WTC11 (cell line): ENCODE measurements around the gene CCDC28B. TPM values are rescaled to one million over a fixed set of nuclear protein-coding genes. Genes with fewer than 3 reads are reported as not detected.

Experiments
- ATAC-seq: fragments of 200-7000 bp; cut with Tn5 transposase; 2 replicates; pipeline ENCODE4 v1.10.0; 2021; ENCODE audit warnings: mild to moderate bottlenecking, moderate library complexity
- CTCF ChIA-PET: fragments of 300-600 bp; sonication (Branson Sonifier 250); formaldehyde crosslinking; loops from one replicate; lab custom pipeline; 2021; ENCODE audit warnings: antibody characterized with exemption; lab: Charles Lee
- POLR2A ChIA-PET: fragments of 350-600 bp; sonication (Branson Sonifier 250); formaldehyde crosslinking; loops from one replicate; lab custom pipeline; 2021; ENCODE audit warnings: antibody characterized with exemption; lab: Charles Lee
- DNase-seq: peaks from one replicate; pipeline ENCODE4 v3.0.0; 2021; ENCODE audit warnings: low spot score
- H3K27ac Mint-ChIP-seq: 2 replicates; pipeline ENCODE4 v1.8.0; 2021; ENCODE audit warnings: mixed read lengths
- H3K27me3 Mint-ChIP-seq: 2 replicates; pipeline ENCODE4 v1.8.0; 2021; ENCODE audit warnings: low read depth, mild to moderate bottlenecking, moderate library complexity, mixed read lengths
- H3K36me3 Mint-ChIP-seq: 2 replicates; pipeline ENCODE4 v1.8.0; 2021; ENCODE audit warnings: mixed read lengths
- H3K4me1 Mint-ChIP-seq: 2 replicates; pipeline ENCODE4 v1.8.0; 2022; ENCODE audit warnings: mixed read lengths
- H3K4me3 Mint-ChIP-seq: 2 replicates; pipeline ENCODE4 v1.8.0; 2021; ENCODE audit warnings: mild to moderate bottlenecking, moderate library complexity, mixed read lengths
- H3K9me3 Mint-ChIP-seq: 2 replicates; pipeline ENCODE4 v1.8.0; 2021; ENCODE audit warnings: mixed read lengths
- ARID4B ChIP-seq: sonication (generic); formaldehyde crosslinking; IDR thresholded peaks from 2 replicates; pipeline ENCODE4 v1.8.0; 2023; ENCODE audit warnings: missing genetic modification reagents, mild to moderate bottlenecking, borderline replicate concordance
- ATF1 ChIP-seq: sonication (generic); formaldehyde crosslinking; IDR thresholded peaks from 2 replicates; pipeline ENCODE4 v1.8.1; 2023; ENCODE audit warnings: mild to moderate bottlenecking, moderate library complexity, missing genetic modification reagents
- CDX4 ChIP-seq: fragments of 250-450 bp; sonication (Bioruptor Pico); IDR thresholded peaks from 2 replicates; pipeline ENCODE4 v1.9.0; 2021; ENCODE audit warnings: moderate library complexity, mild to moderate bottlenecking, inconsistent platforms, borderline replicate concordance
- ESRRA ChIP-seq: sonication (generic); formaldehyde crosslinking; IDR thresholded peaks from 2 replicates; pipeline ENCODE4 v1.8.1; 2022; ENCODE audit warnings: mild to moderate bottlenecking, missing genetic modification reagents, borderline replicate concordance
- GRHL2 ChIP-seq: fragments of 250-450 bp; sonication (Bioruptor Pico); IDR thresholded peaks from 2 replicates; pipeline ENCODE4 v1.8.0; 2022; ENCODE audit warnings: mild to moderate bottlenecking, moderate library complexity; ENCODE audit not compliant: insufficient replicate concordance, severe bottlenecking
- MYBL2 ChIP-seq: sonication (generic); formaldehyde crosslinking; IDR thresholded peaks from 2 replicates; pipeline ENCODE4 v1.8.1; 2023; ENCODE audit warnings: mild to moderate bottlenecking, moderate library complexity, missing genetic modification reagents
- PRDM15 ChIP-seq: sonication (generic); formaldehyde crosslinking; IDR thresholded peaks from 2 replicates; pipeline ENCODE4 v1.8.0; 2022; ENCODE audit warnings: missing genetic modification reagents
- PRRX2 ChIP-seq: fragments of 250-450 bp; sonication (Bioruptor Pico); IDR thresholded peaks from 2 replicates; pipeline ENCODE4 v1.8.0; 2021; ENCODE audit warnings: mild to moderate bottlenecking
- TP53 ChIP-seq: sonication (generic); formaldehyde crosslinking; IDR thresholded peaks from 2 replicates; pipeline ENCODE4 v1.8.1; 2023; ENCODE audit warnings: mild to moderate bottlenecking, missing genetic modification reagents
- ZNF121 ChIP-seq: sonication (generic); formaldehyde crosslinking; IDR thresholded peaks from 2 replicates; pipeline ENCODE4 v1.8.0; 2023; ENCODE audit warnings: missing genetic modification reagents
- ZNF219 ChIP-seq: sonication (generic); formaldehyde crosslinking; IDR thresholded peaks from 2 replicates; pipeline ENCODE4 v1.8.0; 2023; ENCODE audit warnings: missing genetic modification reagents, mild to moderate bottlenecking, borderline replicate concordance
- ZNF281 ChIP-seq: sonication (generic); formaldehyde crosslinking; IDR thresholded peaks from 2 replicates; pipeline ENCODE4 v1.8.0; 2023; ENCODE audit warnings: mild to moderate bottlenecking, missing genetic modification reagents
- ZNF532 ChIP-seq: fragments of 250-450 bp; sonication (Bioruptor Pico); IDR thresholded peaks from 2 replicates; pipeline ENCODE4 v1.9.0; 2021; ENCODE audit warnings: mild to moderate bottlenecking, borderline replicate concordance
- total RNA-seq: library from RNA; stranded (reverse); gene quantifications from 3 replicates; pipeline ENCODE4 v1.2.3, GENCODE V29; 2021

CCDC28B gene
- total RNA-seq, 1 experiment from 2014 or later: 34.4 TPM

- TF ChIP-seq ARID4B (peak; percentile 26; the same call in 1 of the 2 replicates), ESRRA (CRISPR knock-in tag) (no peak), ZNF281 (CRISPR knock-in tag) (peak; percentile 67; the same call in 1 of the 2 replicates)
- TF ChIP-seq, all 79 proteins: peak for 7
Measured at GRCh38 chr1:32241001-32241763, 40.8 kb downstream of the CCDC28B start (continued).

- CTCF ChIA-PET: interaction anchor here (0.8 to 3.3 kb wide), 6 partner anchors 22 to 108 kb away, joined by 3 to 14 read pairs (median 4); no protein-coding TSS in a partner anchor
- Mint-ChIP-seq H3K9me3 (no peaks in the 10 kb centered on the region), H3K27ac (peak overlapping the region; percentile 66; the same call in 1 of the 2 replicates), H3K27me3 (peaks cover 3% of the 10 kb centered on the region; the same call in 1 of the 2 replicates), H3K4me3 (peak overlapping the region; percentile 84), H3K4me1 (peaks cover 23% of the 10 kb centered on the region), H3K36me3 (no peaks in the 10 kb centered on the region)
- peak; percentile 23 for DNase-seq
- TF ChIP-seq GRHL2: no peak
- ATAC-seq: no peak
- POLR2A ChIA-PET: interaction anchor here (0.6 kb wide), 1 partner anchor 142 kb away, joined by 3 read pairs; no protein-coding TSS in a partner anchor
Measured at GRCh38 chr1:32242341-32242851, 42.0 kb downstream of the CCDC28B start.

- ATAC-seq (no peak), DNase-seq (no peak)
- Mint-ChIP-seq H3K4me3 (0 out of 2 replicates have a peak within 1 kb of the TSS, but pooled peaks have one; percentile 26), H3K9me3 (no peaks in the 10 kb centered on the region), H3K27ac (peak within 1 kb of the TSS; percentile 48), H3K4me1 (peaks cover 42% of the 10 kb centered on the region), H3K27me3 (peaks cover 4% of the 10 kb centered on the region), H3K36me3 (no peaks in the 10 kb centered on the region)
- CTCF ChIA-PET: interaction anchor here (2.5 to 6.1 kb wide), 3 partner anchors 12 to 70 kb away, joined by 11 to 69 read pairs (median 22); no protein-coding TSS in a partner anchor
- POLR2A ChIA-PET: interaction anchor here (0.6 kb wide), 1 partner anchor 24 kb away, joined by 5 read pairs; no protein-coding TSS in a partner anchor
- TF ChIP-seq PRRX2 (CRISPR knock-in tag) (no peak), MYBL2 (no peak), CDX4 (CRISPR knock-in tag) (no peak), PRDM15 (CRISPR knock-in tag) (no peak), ZNF121 (CRISPR knock-in tag) (no peak), ZNF532 (no peak), ZNF219 (CRISPR knock-in tag) (no peak), TP53 (CRISPR knock-in tag) (no peak), GRHL2 (no peak), ATF1 (CRISPR knock-in tag) (no peak)
Measured at GRCh38 chr1:32246888-32247273, 46.5 kb downstream of the CCDC28B start, which contains the start of gene FAM167B. FAM167B (plus strand) TSS chr1:32247222; CDS start chr1:32247422, 200 bp downstream.
